SU-DHL-6 (cell line): ENCODE measurements around the gene GPRC5B.

Experiments used
- H2AFZ ChIP-seq: fragments of 200-600 bp; sonication (generic); 2 replicates; pipeline ENCODE4 v1.6.1; 2014; ENCODE audit warnings: low read depth, mild to moderate bottlenecking, moderate library complexity, mixed read lengths, antibody characterized with exemption, low read length; ENCODE audit not compliant: severe bottlenecking
- H3F3A ChIP-seq: fragments of 200-600 bp; shearing (Covaris generic); 2 replicates; pipeline ENCODE4 v1.6.0; 2016; ENCODE audit warnings: antibody characterized with exemption, mild to moderate bottlenecking; ENCODE audit not compliant: insufficient read depth
- H3K27ac ChIP-seq: fragments of 200-600 bp; sonication (generic); 2 replicates; pipeline ENCODE4 v1.5.1; 2016; ENCODE audit warnings: low read depth, mild to moderate bottlenecking, low read length, moderate library complexity, mixed read lengths
- H3K27me3 ChIP-seq: fragments of 200-600 bp; sonication (generic), shearing (Covaris generic); 2 replicates; pipeline ENCODE4 v1.6.0; 2014; ENCODE audit warnings: mild to moderate bottlenecking, low read length
- H3K36me3 ChIP-seq: fragments of 200-600 bp; sonication (generic); 2 replicates; pipeline ENCODE4 v1.6.1; 2014; ENCODE audit warnings: mild to moderate bottlenecking, low read length, mixed read lengths
- H3K4me2 ChIP-seq: fragments of 300-600, 200-600 bp; shearing (Covaris generic), sonication (generic); 2 replicates; pipeline ENCODE4 v1.6.0; 2014; ENCODE audit warnings: low read length, low read depth, mild to moderate bottlenecking; ENCODE audit not compliant: poor library complexity, severe bottlenecking
- H3K4me3 ChIP-seq: fragments of 200-600 bp; sonication (generic); 2 replicates; pipeline ENCODE4 v1.5.1; 2014; ENCODE audit warnings: antibody characterized with exemption, low read length, mild to moderate bottlenecking, mixed read lengths; ENCODE audit not compliant: insufficient read depth, poor library complexity, severe bottlenecking
- H3K79me2 ChIP-seq: fragments of 200-600 bp; sonication (generic); 2 replicates; pipeline ENCODE4 v1.6.1; 2014; ENCODE audit warnings: mild to moderate bottlenecking, low read length, moderate library complexity; ENCODE audit not compliant: insufficient read depth
- H3K9ac ChIP-seq: fragments of 200-600 bp; sonication (generic); 2 replicates; pipeline ENCODE4 v1.7.0; 2014; ENCODE audit warnings: mild to moderate bottlenecking, low read length
- H3K9me2 ChIP-seq: fragments of 200-600 bp; sonication (generic); replicated peaks from 2 replicates; pipeline ENCODE4 v1.6.1; 2014; ENCODE audit warnings: low read length; ENCODE audit not compliant: insufficient read depth
- H3K9me3 ChIP-seq: fragments of 200-600 bp; sonication (generic); 2 replicates; pipeline ENCODE4 v1.6.1; 2014; ENCODE audit warnings: low read length, mixed read lengths; ENCODE audit not compliant: insufficient read depth
- H4K20me1 ChIP-seq: fragments of 200-600 bp; sonication (generic); 2 replicates; pipeline ENCODE4 v1.6.1; 2014; ENCODE audit warnings: low read depth, mild to moderate bottlenecking, antibody characterized with exemption, low read length, moderate library complexity, mixed read lengths
- CTCF ChIP-seq: fragments of 200-600 bp; sonication (generic); IDR thresholded peaks from one replicate; pipeline ENCODE4 v1.5.1; 2017; ENCODE audit warnings: antibody characterized with exemption, mild to moderate bottlenecking, low read length, moderate library complexity; ENCODE audit not compliant: insufficient read depth, poor library complexity, severe bottlenecking
- EZH2phosphoT487 ChIP-seq: fragments of 200-600 bp; sonication (generic), shearing (Covaris generic); conservative IDR thresholded peaks from 2 replicates; pipeline ENCODE4 v1.6.1; 2018; ENCODE audit warnings: mild to moderate bottlenecking, antibody characterized with exemption, low read length, moderate library complexity, mixed read lengths

Gene GPRC5B

DNA sequence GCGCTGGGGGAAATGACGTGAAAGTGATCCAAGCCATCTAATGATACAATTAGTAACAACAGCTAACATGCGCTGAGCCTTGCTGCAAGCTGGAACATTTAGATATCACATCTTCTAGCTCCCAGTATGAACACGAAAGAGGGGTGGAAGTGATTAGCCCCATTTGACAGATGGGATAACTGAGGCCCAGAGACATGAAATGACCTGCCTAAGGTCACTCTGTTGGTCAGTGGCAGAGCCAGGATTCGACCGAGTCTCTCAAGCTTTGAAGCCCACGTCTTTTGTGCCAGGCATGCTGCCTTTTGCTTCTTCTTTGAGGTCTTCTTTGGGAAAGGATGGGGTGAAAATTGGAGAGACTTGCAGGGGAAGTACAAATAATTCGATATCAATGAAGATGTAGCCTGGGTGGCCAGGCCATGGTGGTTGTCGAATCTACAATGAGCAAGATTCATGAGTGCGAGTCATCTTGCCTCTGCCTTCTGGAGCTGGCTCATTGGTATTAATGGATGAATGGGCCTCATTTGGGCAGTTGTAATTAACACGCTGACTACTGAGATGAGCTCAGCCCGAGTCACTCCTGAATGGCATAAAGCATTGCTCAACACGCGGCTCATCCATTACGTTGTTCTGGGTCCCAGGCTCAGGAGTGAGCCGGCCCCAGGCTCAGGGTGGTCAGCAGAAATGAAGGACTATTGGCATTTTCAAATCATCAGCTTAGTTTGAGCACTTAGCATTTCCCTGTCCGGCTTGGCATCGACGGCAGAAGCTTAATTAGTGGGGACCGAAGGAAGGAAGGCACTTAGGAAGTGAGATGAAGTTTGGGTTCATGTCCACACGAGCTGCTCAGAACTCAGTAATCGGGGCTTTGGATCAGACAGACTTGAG lies 28.0 kb upstream of the GPRC5B start:
- no peaks in the 10 kb centered on the region for H3K9me3 ChIP-seq
- no peak overlapping the region for H3K4me2 ChIP-seq
- H3K9me2 ChIP-seq = no peaks in the 10 kb centered on the region
- H3K9ac ChIP-seq = no peak overlapping the region
- no peaks in the 10 kb centered on the region for H3F3A ChIP-seq
- H2AFZ ChIP-seq = no peak overlapping the region
- TF ChIP-seq CTCF = no peak
- TF ChIP-seq EZH2phosphoT487 = no peak
- H3K27ac ChIP-seq = no peak overlapping the region
- H3K79me2 ChIP-seq = no peaks in the 10 kb centered on the region
- no peaks in the 10 kb centered on the region for H3K36me3 ChIP-seq
- no peak overlapping the region for H3K4me3 ChIP-seq
- no peaks in the 10 kb centered on the region for H4K20me1 ChIP-seq
- no peaks in the 10 kb centered on the region for H3K27me3 ChIP-seq

GRCh38 chr16:19911747-19912454 lies 27.3 kb upstream of the GPRC5B start:
- Histone ChIP-seq H2AFZ (no peak overlapping the region), H3K9me2 (no peaks in the 10 kb centered on the region), H3K27me3 (no peaks in the 10 kb centered on the region), H3K4me3 (no peak overlapping the region), H4K20me1 (no peaks in the 10 kb centered on the region), H3F3A (no peaks in the 10 kb centered on the region), H3K36me3 (no peaks in the 10 kb centered on the region), H3K9me3 (no peaks in the 10 kb centered on the region), H3K27ac (no peak overlapping the region), H3K9ac (no peak overlapping the region), H3K79me2 (no peaks in the 10 kb centered on the region), H3K4me2 (no peak overlapping the region)
- TF ChIP-seq CTCF = no peak
- no peak for TF ChIP-seq EZH2phosphoT487

DNA sequence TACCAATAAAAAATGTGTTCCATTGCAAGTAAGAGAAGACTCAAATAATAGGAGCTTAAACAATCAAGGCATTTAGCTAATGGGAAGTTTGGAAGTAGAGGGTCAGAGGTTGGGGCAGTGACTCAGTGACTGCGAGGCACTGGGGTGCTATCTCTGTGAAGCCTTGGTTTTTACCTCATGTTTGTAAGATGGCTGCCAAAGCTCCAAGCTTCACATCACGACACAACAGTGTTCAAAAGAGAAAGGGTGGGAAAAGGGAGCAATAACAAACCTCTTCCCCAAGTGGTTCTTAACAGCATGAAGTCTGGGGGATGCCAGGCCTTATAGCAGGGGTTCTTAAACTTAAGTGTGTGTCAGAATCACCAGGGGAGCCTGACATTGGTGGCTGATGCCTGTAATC lies 26.6 kb upstream of the GPRC5B start:
- no peaks in the 10 kb centered on the region for H4K20me1 ChIP-seq
- no peak overlapping the region for H3K4me2 ChIP-seq
- H3K9me2 ChIP-seq = no peaks in the 10 kb centered on the region
- no peak overlapping the region for H2AFZ ChIP-seq
- H3F3A ChIP-seq = no peaks in the 10 kb centered on the region
- H3K9me3 ChIP-seq = no peaks in the 10 kb centered on the region
- no peak for TF ChIP-seq CTCF
- TF ChIP-seq EZH2phosphoT487 = no peak
- H3K79me2 ChIP-seq = no peaks in the 10 kb centered on the region
- no peak overlapping the region for H3K4me3 ChIP-seq
- H3K36me3 ChIP-seq = no peaks in the 10 kb centered on the region
- H3K9ac ChIP-seq = no peak overlapping the region
- no peaks in the 10 kb centered on the region for H3K27me3 ChIP-seq
- H3K27ac ChIP-seq = no peak overlapping the region
